HCT116 (cell line): Measurements from ENCODE around the gene NT5C3B. TPM values are rescaled to one million over a fixed set of nuclear protein-coding genes. Genes with fewer than 3 reads are reported as not detected.

Source experiments
- ATAC-seq: fragments of 200-7000 bp; cut with Tn5 transposase; 2 replicates; pipeline ENCODE4 v1.9.1; 2020; ENCODE audit warnings: mild to moderate bottlenecking, moderate library complexity
- BruUV-seq: library from RNA; stranded (reverse); fragments of 400-500 nt; replicated peaks from 2 replicates; lab custom pipeline; 2021; lab: Mats Ljungman, UMichigan
- CTCF ChIA-PET: fragments of 300-600 bp; sonication (Branson Sonifier 250); formaldehyde crosslinking; loops from one replicate; lab custom pipeline; 2021; ENCODE audit warnings: antibody characterized with exemption; lab: Charles Lee
- POLR2A ChIA-PET: fragments of 300-600, 350-600 bp; sonication (Branson Sonifier 250); formaldehyde crosslinking; loops from one replicate; lab custom pipeline; 2021; ENCODE audit warnings: antibody characterized with exemption; lab: Charles Lee
- RAD21 ChIA-PET, 2 experiments: fragments of 300-600 bp; sonication (Branson Sonifier 250); formaldehyde crosslinking; loops; one replicate each; lab custom pipeline; 2023; ENCODE audit warnings: low total read pairs in 2 of 2; ENCODE audit not compliant: uncharacterized antibody in 2 of 2, unreplicated experiment in 2 of 2, low non-redundant PET in 1 of 2; lab: Charles Lee
- DNase-seq: peaks from one replicate; pipeline ENCODE4 v3.0.0-alpha.2; 2010; ENCODE audit warnings: low read depth, low spot score
- H2AFZ ChIP-seq: fragments of 200-600 bp; shearing (Covaris generic), sonication (generic); 2 replicates; pipeline ENCODE4 v1.6.1; 2017; ENCODE audit warnings: low read depth, mixed run types, mixed read lengths, antibody characterized with exemption, low read length; ENCODE audit not compliant: poor library complexity, severe bottlenecking
- H3K27ac ChIP-seq: 2 replicates; pipeline ENCODE4 v1.5.1; 2012; ENCODE audit warnings: low read depth, low read length
- H3K27me3 ChIP-seq: fragments of 200-600 bp; sonication (generic); 2 replicates; pipeline ENCODE4 v1.6.1; 2016; ENCODE audit warnings: mixed run types, low read length, mixed read lengths; ENCODE audit not compliant: insufficient read depth
- H3K36me3 ChIP-seq, 2 experiments: fragments of 200-500 bp in 1 of 2; fragments of 200-600 bp in 1 of 2; sonication (Bioruptor generic) in 1 of 2; sonication (generic) in 1 of 2; 2 replicates each; pipeline versions ENCODE4 v1.5.1 to v1.6.1; 2014 to 2016; ENCODE audit warnings: low read length in 2 of 2, inconsistent platforms in 1 of 2, mixed read lengths in 1 of 2, mixed run types in 1 of 2; ENCODE audit not compliant: insufficient read depth in 2 of 2, control insufficient read depth in 1 of 2
- H3K4me1 ChIP-seq, 2 experiments: fragments of 200-600 bp in 1 of 2; sonication (generic) in 1 of 2; 2 replicates each; pipeline versions ENCODE4 v1.5.1 to v1.6.1; 2012 to 2017; ENCODE audit warnings: low read length in 2 of 2, inconsistent platforms in 1 of 2, mild to moderate bottlenecking in 1 of 2, mixed read lengths in 1 of 2, mixed run types in 1 of 2, moderate library complexity in 1 of 2; ENCODE audit not compliant: insufficient read depth in 2 of 2, control insufficient read depth in 1 of 2
- H3K4me2 ChIP-seq: fragments of 200-600 bp; sonication (generic); 2 replicates; pipeline ENCODE4 v1.6.1; 2017; ENCODE audit warnings: mixed run types, low read length, mixed read lengths
- H3K4me3 ChIP-seq, 2 experiments: fragments of 200-600 bp in 1 of 2; sonication (generic) in 1 of 2; replicated peaks in 1 of 2; 2 replicates each; pipeline ENCODE4 v1.5.1; 2011 to 2016; ENCODE audit warnings: low read length in 2 of 2, control low read depth in 1 of 2, low read depth in 1 of 2, mild to moderate bottlenecking in 1 of 2, mixed read lengths in 1 of 2, mixed run types in 1 of 2
- H3K79me2 ChIP-seq: fragments of 200-600 bp; sonication (generic); 2 replicates; pipeline ENCODE4 v1.6.1; 2017; ENCODE audit warnings: mild to moderate bottlenecking, mixed run types, low read length, moderate library complexity, mixed read lengths; ENCODE audit not compliant: insufficient read depth
- H3K9ac ChIP-seq: fragments of 200-600 bp; sonication (generic); 2 replicates; pipeline ENCODE4 v1.6.1; 2016; ENCODE audit warnings: low read length, mixed read lengths
- H3K9me2 ChIP-seq: fragments of 200-600 bp; sonication (generic), shearing (Covaris generic); 2 replicates; pipeline ENCODE4 v1.6.1; 2017; ENCODE audit warnings: mixed run types, mild to moderate bottlenecking, moderate library complexity; ENCODE audit not compliant: insufficient read depth
- H3K9me3 ChIP-seq, 2 experiments: fragments of 200-500 bp in 1 of 2; fragments of 200-600 bp in 1 of 2; sonication (Bioruptor generic) in 1 of 2; sonication (generic) in 1 of 2; 2 replicates each; pipeline ENCODE4 v1.6.1; 2014 to 2017; ENCODE audit warnings: low read length in 2 of 2, mixed read lengths in 2 of 2, inconsistent platforms in 1 of 2, low read depth in 1 of 2, mild to moderate bottlenecking in 1 of 2, mixed run types in 1 of 2, moderate library complexity in 1 of 2; ENCODE audit not compliant: control insufficient read depth in 1 of 2, insufficient read depth in 1 of 2
- H4K20me1 ChIP-seq: fragments of 200-600 bp; sonication (generic), shearing (Covaris generic); 2 replicates; pipeline ENCODE4 v1.6.1; 2017; ENCODE audit warnings: mixed run types, mild to moderate bottlenecking, moderate library complexity; ENCODE audit not compliant: insufficient read depth
- CBX3 ChIP-seq: IDR thresholded peaks from 2 replicates; pipeline ENCODE4 v1.6.1; 2012; ENCODE audit warnings: low read depth
- CEBPB ChIP-seq: IDR thresholded peaks from 2 replicates; pipeline ENCODE4 v1.6.1; 2012; ENCODE audit warnings: low read depth
- CTCF ChIP-seq, 3 experiments: fragments of 200-600 bp in 1 of 3; sonication (generic) in 1 of 3; IDR thresholded peaks in 2 of 3; conservative IDR thresholded peaks in 1 of 3; 2 replicates each; pipeline ENCODE4 v1.5.1; 2012 to 2017; ENCODE audit warnings: low read depth in 2 of 3, low read length in 2 of 3, antibody characterized with exemption in 1 of 3, borderline replicate concordance in 1 of 3, control low read depth in 1 of 3, mild to moderate bottlenecking in 1 of 3, mixed read lengths in 1 of 3, mixed run types in 1 of 3, moderate library complexity in 1 of 3; ENCODE audit not compliant: insufficient read depth in 1 of 3
- EZH2 ChIP-seq: fragments of 200-600 bp; sonication (generic); IDR thresholded peaks from 2 replicates; pipeline ENCODE4 v1.6.1; 2017; ENCODE audit warnings: antibody characterized with exemption, mixed run types
- EZH2phosphoT487 ChIP-seq: fragments of 200-600 bp; IDR thresholded peaks from 2 replicates; pipeline ENCODE4 v1.6.1; 2018; ENCODE audit warnings: antibody characterized with exemption, borderline replicate concordance
- JUND ChIP-seq: IDR thresholded peaks from 2 replicates; pipeline ENCODE4 v1.6.1; 2012
- POLR2AphosphoS5 ChIP-seq: IDR thresholded peaks from 2 replicates; pipeline ENCODE4 v1.6.1; 2011; ENCODE audit warnings: mild to moderate bottlenecking, low read depth, low read length, moderate library complexity
- RAD21 ChIP-seq: IDR thresholded peaks from 2 replicates; pipeline ENCODE4 v1.6.1; 2012; ENCODE audit warnings: low read depth, mild to moderate bottlenecking
- REST ChIP-seq: IDR thresholded peaks from 2 replicates; pipeline ENCODE4 v1.6.1; 2012; ENCODE audit warnings: low read depth
- SRF ChIP-seq: IDR thresholded peaks from 2 replicates; pipeline ENCODE4 v1.6.1; 2012; ENCODE audit warnings: low read depth
- TCF7L2 ChIP-seq: IDR thresholded peaks from 2 replicates; pipeline ENCODE4 v1.7.0; 2011; ENCODE audit warnings: borderline replicate concordance, inconsistent platforms; ENCODE audit not compliant: insufficient read depth, insufficient read length; ENCODE audit errors: extremely low read depth
- ZBTB33 ChIP-seq: IDR thresholded peaks from 2 replicates; pipeline ENCODE4 v1.6.1; 2011; ENCODE audit warnings: mild to moderate bottlenecking, low read length, moderate library complexity; ENCODE audit not compliant: insufficient replicate concordance; ENCODE audit errors: extremely low read depth
- intact Hi-C: fragments of 100-400 bp; cut with micrococcal nuclease; formaldehyde crosslinking; loops from 2 replicates; pipeline ENCODE4 v1.10.0; 2022
- total RNA-seq: library from RNA; stranded (reverse); gene quantifications from one replicate; pipeline ENCODE4 v1.2.1, GENCODE V29; 2021; ENCODE audit not compliant: unreplicated experiment
- TF ChIP-seq, protein P1 (sequence below): IDR thresholded peaks from 2 replicates; pipeline ENCODE4 v1.6.1; 2012

NT5C3B gene
- total RNA-seq, 1 experiment from 2014 or later = 110 TPM

DNA sequence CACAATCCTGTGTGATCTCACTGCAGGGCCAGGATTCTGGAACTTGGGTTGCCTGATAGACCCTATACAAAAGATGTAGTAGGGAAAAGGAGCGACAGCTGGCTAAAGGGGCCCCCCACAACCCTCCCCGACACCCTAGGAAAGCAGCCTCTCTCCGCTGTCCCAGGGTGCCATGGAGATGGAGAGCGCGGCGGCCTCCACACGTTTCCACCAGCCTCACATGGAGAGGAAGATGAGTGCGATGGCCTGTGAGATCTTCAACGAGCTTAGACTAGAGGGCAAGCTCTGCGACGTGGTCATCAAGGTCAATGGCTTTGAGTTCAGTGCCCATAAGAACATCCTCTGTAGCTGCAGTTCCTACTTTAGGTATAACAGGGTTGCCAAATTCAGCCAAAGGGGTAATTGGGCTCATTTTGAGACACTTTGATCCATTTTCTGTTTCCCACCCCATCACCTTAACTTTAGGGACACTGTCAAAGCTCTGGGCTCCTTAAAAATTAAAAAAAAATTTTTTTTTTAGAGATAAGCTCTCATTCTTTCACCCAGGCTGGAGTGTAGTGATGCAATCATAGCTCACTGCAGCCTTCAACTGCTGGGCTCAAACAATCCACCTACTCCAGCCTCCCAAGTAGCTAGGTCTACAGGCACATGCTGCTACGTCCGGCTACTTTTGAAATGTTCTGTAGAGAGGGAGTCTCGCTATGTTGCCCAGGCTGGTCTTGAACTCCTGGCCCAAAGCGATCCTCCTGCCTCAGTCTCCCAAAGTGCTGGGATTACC is 1.9 kb upstream of the NT5C3B start, which contains the start of gene KLHL10:
Gene KLHL10 (plus strand): TSS at position 65 of the 778 bp plus-strand sequence. CDS start 108 bp downstream, at position 173.
- Histone ChIP-seq H3K9me3 (no peaks in the 10 kb centered on the region), H3K27me3 (no peaks in the 10 kb centered on the region), H3K27ac (no peak within 1 kb of the TSS), H2AFZ (peak within 1 kb of the TSS; percentile 76), H3K4me2 (peak within 1 kb of the TSS; percentile 81), H3K9ac (0 out of 2 replicates have a peak within 1 kb of the TSS, but pooled peaks have one; percentile 21), H3K79me2 (peaks cover 22% of the 10 kb centered on the region), H4K20me1 (no peaks in the 10 kb centered on the region), H3K36me3 (peaks cover 4 to 5% of the 10 kb centered on the region in 2 experiments; a peak in 2 of 4 replicates), H3K4me1 (peaks cover 4 to 15% of the 10 kb centered on the region in 2 experiments; a peak in 3 of 4 replicates), H3K4me3 (no peak within 1 kb of the TSS), H3K9me2 (no peaks in the 10 kb centered on the region)
- ChIA-PET RAD21 (interaction anchor here in 1 of 2 experiments (0.6 to 0.7 kb wide), 2 partner anchors 51 to 681 kb away, joined by 3 to 4 read pairs; partner anchors contain the start of gene JUP), CTCF (no interaction called here), POLR2A (no interaction called here)
- TF ChIP-seq ZBTB33 = no peak
- no peak for TF ChIP-seq TCF7L2
- no peak for TF ChIP-seq CEBPB
- no peak for TF ChIP-seq CTCF (IDR thresholded peaks at IDR 0.05 in 2 of 3, conservative IDR thresholded peaks at IDR 0.05 in 1 of 3; ENCODE audit: borderline replicate concordance in 1 of 3, insufficient read depth in 1 of 3, low read depth in 2 of 3, low read length in 2 of 3)
- no peak for TF ChIP-seq JUND
- no peak for TF ChIP-seq RAD21
- TF ChIP-seq, protein P1, sequence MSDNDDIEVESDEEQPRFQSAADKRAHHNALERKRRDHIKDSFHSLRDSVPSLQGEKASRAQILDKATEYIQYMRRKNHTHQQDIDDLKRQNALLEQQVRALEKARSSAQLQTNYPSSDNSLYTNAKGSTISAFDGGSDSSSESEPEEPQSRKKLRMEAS = no peak
- no peak for TF ChIP-seq CBX3
- no peak for TF ChIP-seq SRF
- no peak for TF ChIP-seq EZH2
- no peak for TF ChIP-seq POLR2AphosphoS5
- no peak for TF ChIP-seq EZH2phosphoT487
- no peak for TF ChIP-seq REST
- ATAC-seq (no peak), DNase-seq (no peak)
- no TSS peak for BruUV-seq
- intact Hi-C loops = no loop called here
